Esophagus muscularis mucosa (tissue), 4 donors: Measurements from ENCODE around the gene SDF2. TPM values are rescaled to one million over a fixed set of nuclear protein-coding genes. Genes with fewer than 3 reads are reported as not detected.
A peak's percentile ranks its signal among the peaks of the same experiment; 100 is the strongest.
"Not testable (repeated sequence)": the region's sequence is repeated elsewhere in the genome, so short reads cannot be mapped to it uniquely, and the experiment has no call there.

Experiments
- DNase-seq: peaks from one replicate; pipeline ENCODE4 v3.0.0-alpha.2; 2017; ENCODE audit errors: extremely low spot score
- H3K27ac ChIP-seq, 4 donors: fragments of 200-600 bp; sonication (generic); replicated peaks in 1 of 4; 1 replicate in 3 of 4; 2 replicates in 1 of 4; pipeline ENCODE4 v1.5.1; 2016 to 2019; ENCODE audit warnings: mild to moderate bottlenecking in 1 of 4
- H3K27me3 ChIP-seq, 4 donors: fragments of 200-600 bp; sonication (generic); one replicate each; pipeline versions ENCODE4 v1.5.1 to v1.6.0; 2016 to 2019
- H3K36me3 ChIP-seq, 4 donors: fragments of 200-600 bp; sonication (generic); one replicate each; pipeline ENCODE4 v1.5.1; 2016 to 2019
- H3K4me1 ChIP-seq, 4 donors: fragments of 200-600 bp; sonication (generic); one replicate each; pipeline ENCODE4 v1.5.1; 2016 to 2019
- H3K4me3 ChIP-seq, 4 donors: fragments of 200-600 bp; sonication (generic); 1 replicate in 2 of 4; 2 replicates in 2 of 4; pipeline ENCODE4 v1.5.1; 2016 to 2019; ENCODE audit warnings: mild to moderate bottlenecking in 4 of 4, moderate library complexity in 1 of 4
- H3K9me3 ChIP-seq, 4 donors: fragments of 200-600 bp; sonication (generic); 1 replicate in 3 of 4; 2 replicates in 1 of 4; pipeline ENCODE4 v1.5.1; 2016 to 2019
- EP300 ChIP-seq: sonication (generic); formaldehyde crosslinking; IDR thresholded peaks from one replicate; pipeline ENCODE4 v1.6.1; 2017; ENCODE audit warnings: antibody characterized with exemption
- POLR2A ChIP-seq: fragments of 450-650 bp; IDR thresholded peaks from one replicate; pipeline ENCODE4 v1.6.1; 2017; ENCODE audit warnings: antibody characterized with exemption, moderate library complexity, mild to moderate bottlenecking, low read depth
- POLR2AphosphoS5 ChIP-seq, 2 donors: sonication (generic); formaldehyde crosslinking; IDR thresholded peaks; one replicate each; pipeline ENCODE4 v1.6.1; 2017; ENCODE audit warnings: antibody characterized with exemption in 2 of 2
- WGBS: methylation state at CpG from one replicate; pipeline ENCODE4 v1.1.5; 2018; 5-methylcytosine and 5-hydroxymethylcytosine counted together
- intact Hi-C: fragments of 100-400 bp; cut with DNase I; formaldehyde crosslinking; loops from one replicate; pipeline ENCODE4 v1.15.1; 2023
- total RNA-seq, 4 donors: library from RNA; depleted of rRNA; stranded (reverse); fragments of >200 nt; gene quantifications; one replicate each; pipeline versions ENCODE4 v1.1.0 to v1.2.1, GENCODE V29; 2016
- TF ChIP-seq, protein P1 (sequence below), 3 experiments: fragments of 200-600 bp in 2 of 3; fragments of 450-650 bp in 1 of 3; sonication (generic) in 2 of 3; IDR thresholded peaks; one replicate each; pipeline ENCODE4 v1.5.1; 2017 to 2019; ENCODE audit warnings: antibody characterized with exemption in 3 of 3, mild to moderate bottlenecking in 2 of 3, moderate library complexity in 1 of 3

The SDF2 gene
- total RNA-seq, 4 donors from 2014 or later, result 39.1 to 46.7 (median 42.6) TPM

GRCh38 chr17:28662527-28662829, 772 bp upstream of the SDF2 start:
- H3K4me1 ChIP-seq, result peaks cover 26 to 65% (median 52%) of the 10 kb centered on the region in 4 donors
- H3K4me3 ChIP-seq, result peak overlapping the region; percentile 76 to 83 (median 80)
- H3K36me3 ChIP-seq, result peaks cover 18 to 55% (median 29%) of the 10 kb centered on the region in 4 donors
- no peaks in the 10 kb centered on the region for H3K9me3 ChIP-seq
- DNase-seq, result no peak
- intact Hi-C loops, result loop anchor here (5.0 kb wide), 1 partner anchor 45 kb away; no protein-coding TSS in a partner anchor
- H3K27me3 ChIP-seq, result no peaks in the 10 kb centered on the region
- 2% methylated on average over 10 of the region's 10 CpGs for WGBS
- TF ChIP-seq, protein P1, sequence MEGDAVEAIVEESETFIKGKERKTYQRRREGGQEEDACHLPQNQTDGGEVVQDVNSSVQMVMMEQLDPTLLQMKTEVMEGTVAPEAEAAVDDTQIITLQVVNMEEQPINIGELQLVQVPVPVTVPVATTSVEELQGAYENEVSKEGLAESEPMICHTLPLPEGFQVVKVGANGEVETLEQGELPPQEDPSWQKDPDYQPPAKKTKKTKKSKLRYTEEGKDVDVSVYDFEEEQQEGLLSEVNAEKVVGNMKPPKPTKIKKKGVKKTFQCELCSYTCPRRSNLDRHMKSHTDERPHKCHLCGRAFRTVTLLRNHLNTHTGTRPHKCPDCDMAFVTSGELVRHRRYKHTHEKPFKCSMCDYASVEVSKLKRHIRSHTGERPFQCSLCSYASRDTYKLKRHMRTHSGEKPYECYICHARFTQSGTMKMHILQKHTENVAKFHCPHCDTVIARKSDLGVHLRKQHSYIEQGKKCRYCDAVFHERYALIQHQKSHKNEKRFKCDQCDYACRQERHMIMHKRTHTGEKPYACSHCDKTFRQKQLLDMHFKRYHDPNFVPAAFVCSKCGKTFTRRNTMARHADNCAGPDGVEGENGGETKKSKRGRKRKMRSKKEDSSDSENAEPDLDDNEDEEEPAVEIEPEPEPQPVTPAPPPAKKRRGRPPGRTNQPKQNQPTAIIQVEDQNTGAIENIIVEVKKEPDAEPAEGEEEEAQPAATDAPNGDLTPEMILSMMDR (IDR thresholded peaks at IDR 0.05), result no peak
- peak overlapping the region; percentile 95 to 99 (median 96) for H3K27ac ChIP-seq

- DNase-seq, intact Hi-C loops: not testable (repeated sequence)
Observed at GRCh38 chr17:28659497-28659881, 2.2 kb downstream of the SDF2 start.

DNA sequence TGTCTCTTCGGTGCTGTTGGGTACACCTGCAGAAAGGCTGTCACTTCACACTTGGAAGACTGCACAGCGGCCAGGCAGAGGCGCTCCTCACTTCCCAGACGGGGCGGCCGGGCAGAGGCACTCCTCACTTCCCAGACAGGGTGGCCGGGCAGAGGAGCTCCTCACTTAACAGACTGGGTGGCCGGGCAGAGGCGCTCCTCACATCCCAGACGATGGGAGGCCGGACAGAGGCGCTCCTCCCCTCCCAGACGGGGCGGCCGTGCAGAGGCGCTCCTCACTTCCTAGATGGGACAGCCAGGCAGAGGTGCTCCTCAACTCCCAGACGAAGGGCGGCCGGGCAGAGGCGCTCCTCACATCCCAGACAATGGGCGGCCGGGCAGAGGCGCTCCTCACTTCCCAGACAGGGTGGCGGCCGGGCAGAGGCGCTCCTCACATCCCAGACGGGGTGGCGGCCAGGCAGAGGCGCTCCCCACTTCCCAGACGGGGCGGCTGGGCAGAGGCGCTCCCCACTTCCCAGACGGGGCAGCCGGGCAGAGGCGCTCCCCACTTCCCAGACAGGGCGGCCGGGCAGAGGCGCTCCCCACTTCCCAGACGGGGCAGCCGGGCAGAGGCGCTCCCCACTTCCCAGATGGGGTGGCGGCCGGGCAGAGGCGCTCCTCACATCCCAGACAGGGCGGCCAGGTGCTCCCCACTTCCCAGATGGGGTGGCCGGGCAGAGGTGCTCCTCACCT, 2.8 kb downstream of the SDF2 start:
- DNase-seq, intact Hi-C loops, H3K4me3 ChIP-seq, H3K9me3 ChIP-seq, H3K27me3 ChIP-seq, H3K27ac ChIP-seq: not testable (repeated sequence)
- Histone ChIP-seq H3K36me3 (peaks cover 25 to 62% (median 44%) of the 10 kb centered on the region in 4 donors), H3K4me1 (peaks cover 22 to 37% (median 31%) of the 10 kb centered on the region in 4 donors)
- 95% methylated on average over 39 of the region's 46 CpGs for WGBS

More at GRCh38 chr17:28659497-28659881, 2.2 kb downstream of the SDF2 start:
- H3K27me3 ChIP-seq, H3K4me3 ChIP-seq, H3K9me3 ChIP-seq, H3K27ac ChIP-seq: not testable (repeated sequence)
- Histone ChIP-seq H3K4me1 (peaks cover 26 to 43% (median 36%) of the 10 kb centered on the region in 4 donors), H3K36me3 (peaks cover 25 to 62% (median 42%) of the 10 kb centered on the region in 4 donors)
- WGBS, result 100% methylated on average over 6 of the region's 23 CpGs

DNA sequence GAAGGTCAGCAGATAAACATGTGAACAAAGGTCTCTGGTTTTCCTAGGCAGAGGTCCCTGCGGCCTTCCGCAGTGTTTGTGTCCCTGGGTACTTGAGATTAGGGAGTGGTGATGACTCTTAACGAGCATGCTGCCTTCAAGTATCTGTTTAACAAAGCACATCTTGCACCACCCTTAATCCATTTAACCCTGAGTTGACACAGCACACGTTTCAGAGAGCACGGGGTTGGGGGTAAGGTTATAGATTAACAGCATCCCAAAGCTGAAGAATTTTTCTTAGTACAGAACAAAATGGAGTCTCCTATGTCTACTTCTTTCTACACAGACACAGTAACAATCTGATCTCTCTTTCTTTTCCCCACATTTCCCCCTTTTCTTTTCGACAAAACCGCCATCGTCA, 3.4 kb downstream of the SDF2 start:
- peaks cover 25 to 67% (median 50%) of the 10 kb centered on the region in 4 donors for H3K36me3 ChIP-seq
- H3K9me3 ChIP-seq, intact Hi-C loops, H3K4me3 ChIP-seq, H3K27me3 ChIP-seq, H3K27ac ChIP-seq, DNase-seq: not testable (repeated sequence)
- H3K4me1 ChIP-seq, result peaks cover 16 to 31% (median 25%) of the 10 kb centered on the region in 4 donors
- 84% methylated on average over 8 of the region's 8 CpGs for WGBS

GRCh38 chr17:28657756-28658155, 4.0 kb downstream of the SDF2 start:
- Histone ChIP-seq H3K9me3 (no peaks in the 10 kb centered on the region), H3K4me3 (no peak overlapping the region), H3K4me1 (peaks cover 10 to 26% (median 19%) of the 10 kb centered on the region in 4 donors), H3K27ac (no peak overlapping the region), H3K36me3 (peaks cover 25 to 71% (median 53%) of the 10 kb centered on the region in 4 donors), H3K27me3 (no peaks in the 10 kb centered on the region)
- intact Hi-C loops, result no loop called here
- 88% methylated on average over 5 of the region's 5 CpGs for WGBS
- TF ChIP-seq POLR2AphosphoS5 (IDR thresholded peaks at IDR 0.05), result no peak
- no peak for TF ChIP-seq POLR2A
- TF ChIP-seq, protein P1 (IDR thresholded peaks at IDR 0.05), result no peak
- no peak for TF ChIP-seq EP300
- DNase-seq, result no peak

DNA sequence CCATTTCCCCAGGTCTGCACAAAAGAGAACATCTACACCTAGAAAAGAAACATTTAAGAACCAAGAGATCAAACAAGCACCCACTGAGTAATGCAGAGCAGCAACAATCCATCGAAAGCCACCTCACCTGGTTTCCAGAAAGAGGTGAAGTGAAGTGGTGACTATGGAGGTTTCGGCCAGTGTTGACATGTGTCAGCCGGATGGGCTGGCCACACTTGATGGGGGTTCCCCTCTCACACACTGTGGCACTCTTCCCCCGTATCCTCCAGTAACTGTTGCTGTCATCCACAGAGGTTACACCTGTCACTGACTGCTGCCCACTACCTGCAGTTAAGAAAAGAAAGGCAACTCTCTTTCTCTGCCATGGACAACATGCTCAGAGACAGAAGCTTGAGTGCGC, 6.5 kb downstream of the SDF2 start:
- WGBS, result 90% methylated on average over 5 of the region's 5 CpGs

More for the DNA sequence above, 6.5 kb downstream of the SDF2 start:
- no peaks in the 10 kb centered on the region for H3K27me3 ChIP-seq
- no peak overlapping the region for H3K27ac ChIP-seq
- H3K36me3 ChIP-seq, result peaks cover 32 to 96% (median 71%) of the 10 kb centered on the region in 4 donors
- H3K9me3 ChIP-seq, result no peaks in the 10 kb centered on the region
- H3K4me3 ChIP-seq, result no peak overlapping the region
- no peak for DNase-seq
- TF ChIP-seq POLR2A, result no peak
- TF ChIP-seq POLR2AphosphoS5 (IDR thresholded peaks at IDR 0.05), result no peak
- no peak for TF ChIP-seq EP300
- TF ChIP-seq, protein P1 (IDR thresholded peaks at IDR 0.05), result no peak
- H3K4me1 ChIP-seq, result peaks cover 0 to 10% (median 5%) of the 10 kb centered on the region in 4 donors
- intact Hi-C loops, result no loop called here
